Measurements from ENCODE around the gene AP1G2. TPM values are rescaled to one million over a fixed set of nuclear protein-coding genes. Genes with fewer than 3 reads are reported as not detected.

Gene AP1G2
- total RNA-seq, 1 experiment from 2014 or later = 155 TPM

DNA sequence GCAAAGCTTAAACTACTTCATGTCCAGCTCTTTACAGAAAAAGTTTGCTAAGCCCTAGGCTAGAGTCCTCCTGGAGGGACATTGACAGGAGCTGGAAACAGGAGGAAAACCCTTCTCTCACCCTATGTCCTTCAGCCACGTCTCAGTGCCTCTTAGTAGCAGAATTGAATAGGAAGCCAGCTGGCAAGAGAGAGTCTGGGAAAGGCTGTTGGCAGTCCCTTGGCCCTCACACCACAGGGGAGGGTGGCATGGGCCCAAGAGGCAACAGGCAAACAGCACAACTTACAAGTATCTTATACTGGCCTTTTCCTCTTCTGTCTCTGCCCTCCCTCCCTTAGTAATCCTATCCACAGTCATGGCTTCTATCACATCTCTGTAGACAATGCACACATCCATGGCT lies 40.9 kb upstream of the AP1G2 start:
- Histone ChIP-seq H3K4me2 (ENCODE audit: low read length) (no peak overlapping the region), H3K4me1 (ENCODE audit: control insufficient read depth in 1 of 2, insufficient read depth in 2 of 2, low read length in 2 of 2) (no peaks in the 10 kb centered on the region), H3K9me3 (ENCODE audit: control insufficient read depth in 1 of 2, insufficient read depth in 1 of 2, low read depth in 1 of 2, low read length in 2 of 2) (no peaks in the 10 kb centered on the region), H3K36me3 (ENCODE audit: control insufficient read depth in 1 of 2, insufficient read depth in 2 of 2, low read length in 2 of 2) (no peaks in the 10 kb centered on the region), H3K9me2 (ENCODE audit: insufficient read depth) (no peaks in the 10 kb centered on the region), H3K9ac (ENCODE audit: low read length) (no peak overlapping the region), H3K27me3 (ENCODE audit: insufficient read depth, low read length) (no peaks in the 10 kb centered on the region), H3K27ac (ENCODE audit: low read depth, low read length) (no peak overlapping the region), H2AFZ (ENCODE audit: low read depth, low read length, poor library complexity, severe bottlenecking) (no peak overlapping the region), H3K79me2 (ENCODE audit: insufficient read depth, low read length) (no peaks in the 10 kb centered on the region), H4K20me1 (ENCODE audit: insufficient read depth) (no peaks in the 10 kb centered on the region), H3K4me3 (replicated peaks in 1 of 2; ENCODE audit: low read depth in 1 of 2, low read length in 2 of 2) (no peak overlapping the region)
- POLR2A ChIA-PET = interaction anchor here (0.6 kb wide), 1 partner anchor 265 kb away, joined by 5 read pairs; no protein-coding TSS in a partner anchor
- BruUV-seq (replicated peaks) = no TSS peak
- TF ChIP-seq RAD21 (IDR thresholded peaks at IDR 0.05; ENCODE audit: low read depth) (no peak), JUND (IDR thresholded peaks at IDR 0.05) (no peak), SRF (IDR thresholded peaks at IDR 0.05; ENCODE audit: low read depth) (no peak), POLR2AphosphoS5 (IDR thresholded peaks at IDR 0.05; ENCODE audit: low read depth, low read length) (no peak), FOSL1 (IDR thresholded peaks at IDR 0.05; ENCODE audit: low read depth) (no peak), CTCF (IDR thresholded peaks at IDR 0.05 in 2 of 3, conservative IDR thresholded peaks at IDR 0.05 in 1 of 3; ENCODE audit: borderline replicate concordance in 1 of 3, insufficient read depth in 1 of 3, low read depth in 2 of 3, low read length in 2 of 3) (no peak), CBX3 (IDR thresholded peaks at IDR 0.05; ENCODE audit: low read depth) (no peak), EGR1 (IDR thresholded peaks at IDR 0.05; ENCODE audit: low read depth) (no peak), REST (IDR thresholded peaks at IDR 0.05; ENCODE audit: low read depth) (no peak), POLR2A (IDR thresholded peaks at IDR 0.05; ENCODE audit: borderline replicate concordance, extremely low read depth, insufficient read depth, insufficient read length) (no peak), EZH2phosphoT487 (IDR thresholded peaks at IDR 0.05; ENCODE audit: borderline replicate concordance) (no peak), ZFX (IDR thresholded peaks at IDR 0.05) (no peak), ELF1 (IDR thresholded peaks at IDR 0.05; ENCODE audit: borderline replicate concordance, low read depth) (no peak)
- TF ChIP-seq, protein P1, sequence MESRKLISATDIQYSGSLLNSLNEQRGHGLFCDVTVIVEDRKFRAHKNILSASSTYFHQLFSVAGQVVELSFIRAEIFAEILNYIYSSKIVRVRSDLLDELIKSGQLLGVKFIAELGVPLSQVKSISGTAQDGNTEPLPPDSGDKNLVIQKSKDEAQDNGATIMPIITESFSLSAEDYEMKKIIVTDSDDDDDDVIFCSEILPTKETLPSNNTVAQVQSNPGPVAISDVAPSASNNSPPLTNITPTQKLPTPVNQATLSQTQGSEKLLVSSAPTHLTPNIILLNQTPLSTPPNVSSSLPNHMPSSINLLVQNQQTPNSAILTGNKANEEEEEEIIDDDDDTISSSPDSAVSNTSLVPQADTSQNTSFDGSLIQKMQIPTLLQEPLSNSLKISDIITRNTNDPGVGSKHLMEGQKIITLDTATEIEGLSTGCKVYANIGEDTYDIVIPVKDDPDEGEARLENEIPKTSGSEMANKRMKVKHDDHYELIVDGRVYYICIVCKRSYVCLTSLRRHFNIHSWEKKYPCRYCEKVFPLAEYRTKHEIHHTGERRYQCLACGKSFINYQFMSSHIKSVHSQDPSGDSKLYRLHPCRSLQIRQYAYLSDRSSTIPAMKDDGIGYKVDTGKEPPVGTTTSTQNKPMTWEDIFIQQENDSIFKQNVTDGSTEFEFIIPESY (IDR thresholded peaks at IDR 0.05; ENCODE audit: extremely low read depth, insufficient replicate concordance, low read length) = no peak
- TF ChIP-seq, protein P2, sequence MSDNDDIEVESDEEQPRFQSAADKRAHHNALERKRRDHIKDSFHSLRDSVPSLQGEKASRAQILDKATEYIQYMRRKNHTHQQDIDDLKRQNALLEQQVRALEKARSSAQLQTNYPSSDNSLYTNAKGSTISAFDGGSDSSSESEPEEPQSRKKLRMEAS (IDR thresholded peaks at IDR 0.05) = no peak
- intact Hi-C loops (cut with micrococcal nuclease) = no loop called here
- ATAC-seq (no peak), DNase-seq (ENCODE audit: low read depth, low spot score) (no peak)
- RAD21 ChIA-PET (ENCODE audit: low non-redundant PET in 1 of 2, low total read pairs in 2 of 2, uncharacterized antibody in 2 of 2, unreplicated experiment in 2 of 2) = no interaction called here
- CTCF ChIA-PET = interaction anchor here (1.0 to 1.2 kb wide), 2 partner anchors 20 to 24 kb away, joined by 3 to 5 read pairs; no protein-coding TSS in a partner anchor
